OCI-LY1 (cell line): Measurements from ENCODE around the gene RAD51B.

Source experiments
- CTCF ChIP-seq: fragments of 200-600 bp; sonication (generic), shearing (Covaris generic); IDR thresholded peaks from 2 replicates; pipeline ENCODE4 v1.5.1; 2017; ENCODE audit warnings: mild to moderate bottlenecking, antibody characterized with exemption, low read length, moderate library complexity, mixed read lengths
- EZH2 ChIP-seq: fragments of 200-600 bp; sonication (generic), shearing (Covaris generic); IDR thresholded peaks from 2 replicates; pipeline ENCODE4 v1.8.0; 2017; ENCODE audit warnings: borderline replicate concordance, mixed run types, mild to moderate bottlenecking, antibody characterized with exemption, low read length, moderate library complexity, mixed read lengths

DNA sequence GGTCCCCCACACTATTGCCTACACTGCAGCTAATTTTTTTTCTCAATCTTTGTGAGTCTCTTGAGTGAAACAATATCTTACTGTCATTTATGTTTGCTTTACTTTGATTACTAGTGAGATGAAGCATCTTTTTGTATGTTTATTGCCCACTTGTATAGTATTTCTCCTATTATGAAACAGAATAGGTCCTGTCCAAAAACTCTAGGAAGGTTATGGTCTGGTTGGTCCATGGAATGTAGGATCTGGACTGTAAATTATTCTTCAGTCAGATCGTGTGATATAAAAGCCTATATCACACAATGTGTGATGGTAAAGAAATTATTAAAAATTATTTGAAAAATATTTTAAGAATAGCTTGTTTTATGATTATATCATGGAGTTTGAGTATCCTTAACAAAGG, 538.9 kb downstream of the RAD51B start:
- no peak for TF ChIP-seq CTCF
- no peak for TF ChIP-seq EZH2
